ENCODE data around the gene ANKRD44.
A peak's percentile ranks its signal among the peaks of the same experiment; 100 is the strongest.

ANKRD44 gene

GRCh38 chr2:197204519-197205250, 105.9 kb downstream of the ANKRD44 start:
- no peak for FAIRE-seq

GRCh38 chr2:197201874-197202273, 108.7 kb downstream of the ANKRD44 start:
- FAIRE-seq = no peak

DNA sequence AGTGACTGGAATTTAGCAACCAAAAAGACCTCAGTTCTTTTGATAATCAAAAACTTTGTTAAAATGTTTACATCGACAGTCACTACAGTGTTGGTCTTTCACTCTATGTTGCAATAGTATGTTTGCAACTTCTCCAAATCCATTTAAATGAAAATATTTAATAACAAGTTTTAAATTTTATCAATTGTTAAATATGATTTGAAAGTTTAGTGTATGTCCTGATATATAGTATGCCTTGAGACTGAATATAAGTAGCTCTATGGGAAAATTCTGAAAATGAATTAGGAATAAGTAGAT, 109.9 kb downstream of the ANKRD44 start:
- FAIRE-seq = no peak

- no peak for FAIRE-seq
Measured at GRCh38 chr2:197200051-197200761, 110.4 kb downstream of the ANKRD44 start.

- no peak for FAIRE-seq
Measured at GRCh38 chr2:197198890-197199289, 111.7 kb downstream of the ANKRD44 start.

DNA sequence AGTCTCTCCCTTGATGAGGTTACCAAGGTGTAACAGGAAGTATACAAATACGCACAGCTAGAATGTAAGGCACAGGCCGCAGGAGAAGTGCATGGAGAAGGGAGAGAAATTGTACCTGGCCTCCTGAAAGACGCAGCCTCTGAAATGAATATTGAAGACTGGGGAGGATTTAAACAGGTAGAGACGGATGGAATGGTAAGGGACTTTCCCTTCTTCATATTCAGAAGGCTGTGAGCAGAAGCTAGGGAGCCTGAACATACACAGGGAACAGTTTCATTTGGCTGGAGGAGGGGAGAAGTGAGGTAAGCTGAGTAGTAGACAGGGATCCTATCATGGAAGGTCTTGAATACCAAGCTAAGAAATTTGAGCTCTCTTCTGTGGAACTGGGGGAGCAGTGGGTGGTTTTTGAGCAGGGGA, 112.7 kb downstream of the ANKRD44 start:
- FAIRE-seq = no peak

DNA sequence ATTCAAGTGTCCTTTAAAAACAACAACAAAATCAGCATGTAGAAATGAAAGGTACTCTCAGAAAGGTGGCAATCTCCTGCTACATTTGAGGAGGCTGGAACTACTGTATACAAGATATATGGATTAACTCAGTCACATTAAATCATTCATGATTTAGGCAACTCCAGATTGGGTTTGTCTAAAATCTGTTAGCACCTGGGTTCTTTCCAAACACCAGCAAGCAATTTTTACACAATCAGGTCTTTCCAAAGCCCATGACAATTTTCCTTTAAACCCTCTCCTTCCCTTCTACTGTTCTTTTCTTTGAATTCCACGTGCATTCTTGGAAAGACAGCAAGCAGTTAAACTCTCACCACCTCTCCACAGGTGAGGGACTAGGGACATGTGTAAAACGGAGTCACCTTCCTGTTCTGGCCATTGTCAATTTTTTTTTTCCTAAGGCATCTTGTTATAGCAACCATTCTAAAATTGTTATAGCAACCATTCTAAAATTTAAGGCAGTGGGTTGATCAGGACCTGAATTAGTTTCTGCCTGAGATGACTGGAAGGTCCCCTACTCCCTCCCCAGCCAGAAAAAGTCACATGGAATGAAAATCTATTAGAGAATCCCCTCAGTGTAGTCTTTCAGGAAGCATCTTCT, 113.9 kb downstream of the ANKRD44 start:
- FAIRE-seq = no peak

GRCh38 chr2:197195518-197195917, 115.1 kb downstream of the ANKRD44 start:
- no peak for FAIRE-seq

GRCh38 chr2:197191940-197192322, 118.6 kb downstream of the ANKRD44 start:
- FAIRE-seq = no peak

GRCh38 chr2:197191177-197191939, 119.2 kb downstream of the ANKRD44 start:
- peak; percentile 95 for FAIRE-seq

DNA sequence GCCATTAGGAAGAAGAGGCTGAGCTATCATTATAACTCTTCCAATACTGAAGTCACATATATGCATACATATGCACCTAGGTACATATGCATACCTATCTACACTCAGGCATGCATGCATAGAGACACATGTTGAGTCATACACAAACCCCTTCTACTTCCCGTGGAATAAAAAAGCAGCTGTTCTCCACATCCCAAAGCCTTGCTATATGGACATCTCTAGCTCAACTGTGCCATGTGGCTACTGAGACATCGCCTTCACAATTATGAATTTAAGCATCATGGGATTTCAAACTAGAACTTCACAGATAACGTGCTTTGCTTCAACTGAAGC, 120.5 kb downstream of the ANKRD44 start:
- FAIRE-seq = no peak

DNA sequence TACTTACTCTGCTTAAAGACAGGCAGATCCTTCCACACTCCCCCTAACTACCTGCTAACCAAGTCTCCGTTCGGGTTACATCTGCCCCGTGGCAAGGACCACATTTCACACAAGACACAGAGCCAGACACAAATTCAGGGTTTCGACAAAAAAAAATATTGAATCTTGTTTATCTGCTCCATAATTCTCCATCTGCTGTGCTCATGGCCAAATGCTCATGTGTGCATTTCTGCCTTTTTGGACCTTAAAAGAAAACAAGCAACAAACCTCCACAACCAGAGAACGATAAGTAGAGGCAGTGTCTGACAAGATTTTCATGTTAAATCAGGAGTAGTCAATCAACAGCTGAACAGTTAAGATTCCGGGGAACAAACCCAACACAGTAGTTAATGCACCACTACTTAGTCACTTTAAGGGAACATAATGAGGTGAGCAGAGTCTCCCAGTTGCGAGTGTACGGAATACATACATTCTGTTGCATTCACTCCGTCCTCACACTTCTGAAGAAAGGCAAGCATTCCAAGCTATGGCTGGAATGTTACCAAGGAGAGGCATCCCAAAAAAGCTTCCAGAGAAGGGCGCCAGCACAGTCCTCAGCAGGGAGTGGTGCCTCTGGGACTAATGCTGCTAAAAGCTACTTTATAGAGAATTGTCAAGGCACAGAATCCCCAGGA, 121.0 kb downstream of the ANKRD44 start:
- no peak for FAIRE-seq

DNA sequence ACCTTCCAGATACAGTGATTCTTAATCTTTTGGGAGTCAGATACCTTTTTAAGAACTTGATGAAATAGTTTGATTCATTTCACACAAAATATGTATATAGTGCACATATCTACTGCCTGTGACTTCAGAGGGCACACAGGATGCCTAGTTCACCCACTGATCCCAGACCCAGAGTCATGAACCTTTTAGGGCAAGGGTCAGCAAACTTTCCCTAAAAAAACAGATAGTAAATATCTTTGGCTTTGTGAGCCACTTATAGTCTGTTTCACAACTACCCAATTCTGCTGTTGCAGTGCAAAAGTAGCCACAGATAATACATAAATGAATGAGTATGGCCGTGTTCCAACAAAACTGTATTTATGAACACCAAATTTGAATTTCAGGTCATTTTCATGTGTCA, 124.9 kb downstream of the ANKRD44 start:
- FAIRE-seq = no peak

- no peak for FAIRE-seq
Measured at GRCh38 chr2:197184959-197185586, 125.5 kb downstream of the ANKRD44 start.

- FAIRE-seq = no peak
Measured at GRCh38 chr2:197183355-197183754, 127.2 kb downstream of the ANKRD44 start.

DNA sequence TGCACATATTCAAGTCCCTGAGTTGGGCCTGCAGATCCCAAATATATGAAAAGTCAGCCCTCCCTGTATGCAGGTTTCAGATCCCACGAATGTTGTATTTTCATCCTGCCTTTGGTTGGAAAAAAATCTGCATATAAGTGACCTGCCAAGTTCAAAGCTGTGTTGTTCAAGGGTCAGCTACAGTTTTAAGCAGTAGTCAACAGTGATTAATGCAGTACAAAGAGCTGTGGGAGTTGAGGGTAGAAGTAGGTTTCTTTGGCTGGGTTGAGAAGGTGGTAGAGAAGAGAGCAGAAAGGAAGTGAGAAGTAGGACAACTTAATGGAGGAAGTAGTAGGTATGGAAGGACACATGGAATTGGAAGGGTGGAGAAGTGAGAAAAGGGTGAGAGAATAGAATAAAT, 127.9 kb downstream of the ANKRD44 start:
- FAIRE-seq = no peak

- FAIRE-seq = no peak
Measured at GRCh38 chr2:197181491-197181890, 129.1 kb downstream of the ANKRD44 start.

DNA sequence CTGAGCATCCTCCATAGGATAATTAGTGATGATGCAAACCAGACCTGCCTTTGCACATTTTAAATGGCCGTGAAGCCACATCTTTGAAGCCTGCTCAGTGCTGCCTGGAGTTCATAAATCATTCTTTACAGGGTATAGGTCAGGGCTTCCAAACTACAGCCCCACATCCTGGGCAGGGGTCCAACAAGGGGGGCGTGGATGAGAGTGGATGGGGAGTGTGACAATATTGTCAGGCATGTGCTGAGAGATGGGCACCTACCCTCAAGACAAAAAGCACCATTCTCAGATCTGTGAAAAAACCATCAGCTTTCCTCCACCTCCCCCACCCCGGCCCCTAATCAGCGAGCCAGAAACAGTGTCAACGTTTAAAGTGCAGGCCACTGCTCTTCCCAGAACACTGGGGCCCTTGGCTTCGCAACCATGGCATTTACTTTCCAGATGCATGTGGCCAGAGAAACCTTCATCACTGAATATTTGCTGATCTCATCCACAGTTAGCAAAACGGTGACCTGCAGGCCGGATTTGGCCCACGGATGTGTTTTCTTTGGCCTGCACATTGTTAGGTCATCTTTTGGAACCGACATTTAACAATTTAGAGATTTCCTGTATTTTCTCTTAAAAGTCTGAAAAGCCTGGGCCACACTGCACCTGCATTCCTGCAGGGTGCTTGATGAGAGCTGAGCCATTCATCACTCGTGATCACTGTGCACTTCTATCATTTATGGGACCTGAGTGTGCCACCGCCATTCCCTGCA, 130.7 kb downstream of the ANKRD44 start:
- FAIRE-seq = no peak

- no peak for FAIRE-seq
Measured at GRCh38 chr2:197176522-197176921, 134.1 kb downstream of the ANKRD44 start.

DNA sequence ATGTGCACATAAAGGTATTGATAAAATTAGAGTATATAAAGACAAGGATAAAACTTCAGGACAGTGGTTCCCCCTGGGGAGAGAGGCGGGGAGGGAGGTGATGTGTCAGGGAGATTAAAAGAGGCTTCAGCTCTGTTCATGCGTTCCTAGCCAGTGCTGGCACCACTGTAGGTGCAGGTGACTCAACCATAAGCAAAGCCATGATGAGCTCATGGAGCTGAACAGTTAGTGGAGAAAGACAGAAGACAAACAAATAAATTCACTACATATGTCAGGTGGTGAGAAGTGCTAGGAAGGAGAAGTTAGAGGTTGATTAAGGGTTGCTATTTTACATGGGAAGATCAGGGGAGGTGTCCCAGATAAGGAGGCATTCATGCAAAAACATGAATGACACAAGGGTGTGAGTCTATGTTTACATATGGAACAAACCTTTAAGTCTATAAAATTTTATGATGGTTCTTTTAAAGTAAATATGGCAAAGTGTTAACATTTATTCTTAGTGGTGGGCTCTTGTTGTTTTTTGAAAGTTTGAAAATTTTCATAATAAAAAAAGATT, 136.0 kb downstream of the ANKRD44 start:
- no peak for FAIRE-seq

DNA sequence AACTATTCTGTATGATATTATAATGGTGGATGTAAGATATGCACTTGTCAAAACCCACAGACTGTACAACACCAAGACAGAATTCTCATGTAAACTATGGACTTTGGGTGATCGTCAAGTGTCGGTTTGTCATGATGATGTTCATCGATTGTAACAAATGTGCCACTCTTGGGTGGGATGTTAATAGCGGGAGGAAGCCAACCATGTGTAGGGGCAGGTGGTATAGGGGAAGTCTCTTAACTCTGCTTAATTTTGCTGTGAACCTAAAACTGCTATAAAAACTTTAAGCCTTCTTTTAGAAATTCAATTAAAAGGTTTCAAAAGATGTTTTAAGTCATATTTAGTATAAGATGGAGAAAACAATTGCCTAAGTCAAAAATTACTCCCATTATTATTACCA, 139.0 kb downstream of the ANKRD44 start:
- FAIRE-seq = no peak
